IgD-negative memory B cell (primary cell): Measurements from ENCODE around the gene GLI2. TPM values are rescaled to one million over a fixed set of nuclear protein-coding genes. Genes with fewer than 3 reads are reported as not detected.

Source experiments
- H3K27ac Mint-ChIP-seq, 3 donors: one replicate each; pipeline ENCODE4 v1.8.0; 2020 to 2022; ENCODE audit warnings: mild to moderate bottlenecking in 3 of 3, mixed read lengths in 3 of 3, moderate library complexity in 1 of 3
- H3K27me3 Mint-ChIP-seq: one replicate; pipeline ENCODE4 v1.8.0; 2021; ENCODE audit warnings: mixed read lengths
- H3K36me3 Mint-ChIP-seq: one replicate; pipeline ENCODE4 v1.8.0; 2020; ENCODE audit warnings: mild to moderate bottlenecking, mixed read lengths
- H3K4me1 Mint-ChIP-seq, 3 donors: one replicate each; pipeline ENCODE4 v1.8.0; 2020 to 2022; ENCODE audit warnings: mixed read lengths in 3 of 3, mild to moderate bottlenecking in 1 of 3
- H3K4me3 Mint-ChIP-seq, 4 donors: one replicate each; pipeline ENCODE4 v1.8.0; 2020 to 2022; ENCODE audit warnings: mild to moderate bottlenecking in 4 of 4, mixed read lengths in 4 of 4, moderate library complexity in 3 of 4
- H3K9me3 Mint-ChIP-seq, 3 donors: one replicate each; pipeline ENCODE4 v1.8.0; 2020 to 2021; ENCODE audit warnings: mixed read lengths in 3 of 3, mild to moderate bottlenecking in 1 of 3
- polyA plus RNA-seq: library from polyadenylated mRNA; unstranded; fragments of 300-500 nt; fragmentation: Illumina TruSeq; gene quantifications from one replicate; pipeline ENCODE4 v1.2.3, GENCODE V29; 2021

GLI2 gene
- polyA plus RNA-seq, 1 donor from 2014 or later: not detected

DNA sequence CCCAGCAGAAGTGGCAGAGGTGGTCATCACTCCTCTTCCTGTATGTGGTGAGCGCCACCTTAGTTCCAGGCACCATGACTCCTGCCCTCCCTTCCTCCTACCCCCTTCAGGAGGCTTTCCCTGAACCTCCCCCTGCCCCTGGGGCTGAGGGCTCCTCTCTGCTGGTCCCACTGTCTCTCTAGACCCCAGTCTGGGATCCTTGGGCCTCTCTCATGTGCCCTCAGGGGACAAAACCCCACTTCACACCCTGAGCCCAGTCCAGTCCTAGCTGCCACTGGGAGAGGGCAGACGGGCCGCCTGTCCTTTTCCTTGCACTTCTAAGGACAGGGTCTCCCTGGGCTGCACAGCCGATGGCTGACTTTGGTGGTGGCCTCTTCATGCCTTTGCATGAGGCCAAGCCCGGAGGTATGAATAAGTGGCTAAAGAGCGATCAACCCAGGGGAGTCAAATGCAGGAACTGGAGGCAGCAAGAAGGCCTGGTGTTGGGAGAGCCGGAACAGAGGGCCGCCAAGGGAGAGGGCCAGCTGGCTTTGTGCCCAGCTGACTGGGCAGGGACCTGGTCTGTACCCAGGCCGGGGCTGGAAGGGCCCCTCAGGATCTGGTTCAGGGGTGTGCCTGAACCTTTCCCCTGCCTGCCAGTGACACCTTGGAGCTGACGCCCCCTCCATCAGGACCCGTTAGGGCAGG is 29.5 kb downstream of the GLI2 start:
- Mint-ChIP-seq H3K4me3 (no peak overlapping the region), H3K9me3 (no peaks in the 10 kb centered on the region), H3K36me3 (no peaks in the 10 kb centered on the region), H3K27me3 (peaks cover 5% of the 10 kb centered on the region), H3K4me1 (no peaks in the 10 kb centered on the region), H3K27ac (no peak overlapping the region)

DNA sequence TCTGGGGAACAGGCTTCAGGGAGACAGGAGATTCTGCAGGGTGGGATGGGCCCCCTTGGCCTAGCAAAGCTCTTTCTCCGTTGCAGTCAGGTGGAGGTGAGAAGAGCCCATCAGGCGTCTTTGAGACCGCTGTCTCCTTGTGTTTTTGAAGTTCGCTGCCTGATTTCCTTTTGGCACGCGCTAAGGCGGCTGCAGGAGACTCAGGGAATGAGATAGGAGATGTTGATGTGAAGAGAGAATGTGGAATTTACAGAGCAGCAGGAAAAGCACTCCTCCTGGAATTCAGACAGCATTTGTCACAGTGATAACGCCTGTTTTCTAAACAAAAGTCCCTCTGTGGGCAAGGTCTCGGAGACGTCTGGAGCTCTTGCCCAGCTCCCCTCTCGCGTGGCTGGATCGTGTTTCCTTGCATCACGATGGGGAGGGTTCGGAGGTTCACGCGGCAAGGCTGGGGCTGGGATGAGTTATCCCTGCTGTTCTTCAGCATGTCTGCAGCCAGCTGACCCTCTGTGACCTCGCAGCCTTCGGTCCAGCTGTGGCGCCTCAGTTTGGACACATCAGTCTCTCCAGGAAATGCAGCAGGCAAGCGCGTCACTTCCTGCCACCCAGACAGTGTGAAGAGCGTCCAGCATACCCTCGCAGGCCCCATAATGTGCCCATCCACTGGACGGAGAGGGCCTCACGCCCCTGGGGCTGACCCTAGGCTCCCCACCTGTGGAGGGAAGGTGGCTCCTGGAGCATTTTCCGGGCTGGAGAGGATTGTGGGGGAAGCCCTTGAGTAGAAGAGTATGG is 30.2 kb downstream of the GLI2 start:
- Mint-ChIP-seq H3K36me3 (no peaks in the 10 kb centered on the region), H3K27me3 (peaks cover 3% of the 10 kb centered on the region), H3K4me3 (no peak overlapping the region), H3K27ac (no peak overlapping the region), H3K9me3 (no peaks in the 10 kb centered on the region), H3K4me1 (no peaks in the 10 kb centered on the region)

DNA sequence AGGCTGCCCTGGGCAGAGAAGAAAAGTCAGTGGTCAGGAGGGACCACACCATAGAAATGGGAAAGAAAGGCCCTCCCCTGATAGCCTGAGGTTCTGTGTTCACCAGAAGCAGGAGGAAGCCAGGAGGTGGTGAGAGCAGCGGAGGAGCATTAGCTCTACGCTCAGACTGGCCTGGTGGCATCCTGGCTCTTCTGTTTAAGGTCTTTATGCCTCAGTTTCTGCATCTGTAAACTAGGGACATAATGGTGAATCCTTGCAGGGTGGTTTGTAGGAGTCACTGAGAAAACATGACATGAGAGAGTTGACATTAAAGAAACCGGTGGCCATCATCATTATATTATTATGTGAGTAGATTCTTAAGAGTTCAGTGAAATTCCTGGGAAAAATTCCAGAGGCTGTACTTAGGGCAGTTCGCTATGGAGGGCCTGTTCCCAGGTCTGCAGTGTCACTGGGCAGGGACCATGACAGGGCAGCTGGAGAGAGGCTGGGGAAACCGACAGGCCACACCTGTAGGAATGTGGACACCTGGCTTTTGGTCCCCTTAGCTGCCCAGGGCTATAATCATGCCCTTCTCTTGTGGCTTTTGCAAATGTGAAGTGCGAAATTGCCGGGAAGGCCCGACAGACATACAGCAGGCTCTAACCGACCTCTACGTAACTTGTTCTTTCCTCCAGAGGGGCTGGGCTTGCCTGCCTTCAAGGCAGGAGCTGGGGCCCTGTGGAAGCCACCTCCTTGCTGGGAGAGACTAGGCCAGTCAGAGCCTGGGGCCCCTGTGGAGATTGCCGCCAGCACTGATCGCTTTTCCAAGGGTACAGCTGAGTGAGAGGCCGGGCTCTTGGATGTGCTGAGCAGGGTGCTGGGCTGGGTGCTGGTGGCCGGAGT is 31.0 kb downstream of the GLI2 start:
- no peaks in the 10 kb centered on the region for H3K4me1 Mint-ChIP-seq
- H3K27ac Mint-ChIP-seq: no peak overlapping the region
- H3K27me3 Mint-ChIP-seq: peaks cover 2% of the 10 kb centered on the region
- H3K4me3 Mint-ChIP-seq: no peak overlapping the region
- no peaks in the 10 kb centered on the region for H3K9me3 Mint-ChIP-seq
- no peaks in the 10 kb centered on the region for H3K36me3 Mint-ChIP-seq

DNA sequence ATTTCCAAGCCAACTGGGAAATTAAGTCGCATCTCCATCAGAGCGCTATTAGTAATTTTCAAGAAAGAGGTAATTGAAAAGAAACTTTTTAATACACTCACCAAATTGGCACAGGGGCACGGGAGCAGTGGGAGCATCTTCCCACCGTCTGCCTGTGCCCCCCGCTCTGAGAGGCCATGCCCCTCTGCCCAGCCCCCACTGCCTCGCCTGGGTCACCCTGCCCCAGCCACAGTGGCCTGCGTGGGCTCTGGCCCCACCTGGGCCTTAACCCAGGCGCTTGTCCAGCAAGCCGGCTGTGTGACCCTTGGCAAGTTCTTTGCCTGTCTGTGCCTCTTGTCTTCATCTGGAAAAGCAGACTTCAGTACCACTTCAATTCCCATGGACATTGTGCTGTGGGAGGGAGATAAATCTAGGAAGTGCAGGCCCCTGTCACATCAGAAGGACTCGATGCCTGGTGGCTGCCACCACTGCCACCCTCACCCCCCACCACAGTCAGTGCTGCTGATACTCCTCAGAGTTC is 31.9 kb downstream of the GLI2 start:
- Mint-ChIP-seq H3K27me3 (peaks cover 3% of the 10 kb centered on the region), H3K9me3 (no peaks in the 10 kb centered on the region), H3K4me1 (no peaks in the 10 kb centered on the region), H3K4me3 (no peak overlapping the region), H3K36me3 (no peaks in the 10 kb centered on the region), H3K27ac (no peak overlapping the region)

DNA sequence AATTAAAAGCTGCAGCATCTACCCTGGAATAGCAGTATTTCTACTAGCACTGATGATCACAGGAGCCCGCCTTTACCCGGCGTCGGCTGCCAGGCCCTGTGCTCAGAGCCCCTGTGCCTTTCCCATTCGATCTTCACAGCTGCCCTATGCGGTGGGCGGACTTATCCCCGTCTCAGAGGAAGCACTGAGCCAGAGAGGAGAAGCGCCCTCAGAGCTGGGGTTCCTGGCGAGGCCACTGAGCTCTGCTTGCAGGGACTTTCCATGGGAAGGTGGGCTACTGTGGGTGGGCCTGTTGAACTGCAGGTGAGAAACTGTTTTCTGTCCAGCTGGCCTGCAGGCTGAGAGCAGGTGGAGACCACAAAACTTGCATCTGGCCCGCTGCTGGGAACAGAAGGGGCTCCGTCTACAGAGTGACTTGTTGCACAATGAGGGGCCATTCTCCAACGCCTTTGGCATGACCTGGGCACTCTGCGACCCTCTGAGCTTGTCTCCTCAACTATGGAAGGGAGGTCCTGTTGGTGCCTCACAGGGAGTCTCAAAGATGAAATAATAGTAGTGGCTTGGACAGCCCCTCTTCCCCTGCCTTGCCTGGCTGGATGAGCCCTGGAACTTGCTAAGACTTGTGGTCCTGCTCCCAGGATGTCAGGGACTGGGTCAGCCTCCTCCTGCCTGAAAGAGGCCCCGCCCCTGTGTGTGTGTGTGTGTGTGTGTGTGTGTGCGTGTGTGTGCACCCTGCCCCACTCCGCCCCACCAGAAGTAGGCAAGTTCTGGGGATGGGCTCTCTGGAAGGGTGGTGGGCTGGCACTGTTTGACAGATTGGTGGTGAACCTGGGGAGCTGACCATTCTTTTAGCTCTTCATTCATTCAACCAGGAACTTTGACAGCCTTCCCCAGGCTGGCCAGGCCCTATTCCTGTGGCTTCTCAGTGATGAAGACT is 32.7 kb downstream of the GLI2 start:
- H3K9me3 Mint-ChIP-seq: no peaks in the 10 kb centered on the region
- H3K4me3 Mint-ChIP-seq: no peak overlapping the region
- no peaks in the 10 kb centered on the region for H3K4me1 Mint-ChIP-seq
- H3K27me3 Mint-ChIP-seq: peaks cover 3% of the 10 kb centered on the region
- no peaks in the 10 kb centered on the region for H3K36me3 Mint-ChIP-seq
- H3K27ac Mint-ChIP-seq: no peak overlapping the region

DNA sequence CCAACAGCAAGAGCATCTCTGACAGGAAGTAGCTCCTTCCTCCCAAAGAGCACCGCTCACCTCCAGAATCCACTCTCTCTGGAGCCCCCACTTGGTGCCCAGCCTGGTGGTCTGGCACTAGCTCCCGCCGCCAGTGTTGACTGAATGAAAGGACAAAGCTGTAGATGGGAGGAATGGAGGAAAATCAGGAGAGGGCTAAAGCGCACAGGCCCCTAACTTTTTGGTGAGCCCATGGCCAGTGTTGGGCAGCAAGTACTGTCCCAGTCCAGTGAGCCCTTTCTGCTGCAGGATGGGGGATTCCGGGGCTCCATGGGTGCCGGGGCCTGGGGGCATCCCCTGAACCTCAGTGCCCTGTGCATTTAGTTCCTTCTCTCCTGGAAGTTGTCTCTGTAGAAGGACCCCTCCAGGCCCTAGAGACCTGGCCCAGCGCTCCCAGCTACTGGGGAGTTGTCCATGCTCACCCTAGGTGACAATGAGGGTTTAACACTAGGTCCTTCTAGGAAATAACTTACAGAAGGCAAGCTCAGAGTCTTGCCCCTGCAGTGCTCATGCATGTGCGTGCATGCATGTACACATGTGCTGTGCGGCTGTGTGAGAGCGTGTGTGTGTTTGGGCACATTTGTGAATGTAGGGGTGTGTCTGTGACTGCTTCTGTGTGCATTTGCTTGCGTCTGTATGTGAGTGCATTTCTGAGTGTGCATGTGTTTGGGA is 33.6 kb downstream of the GLI2 start:
- Mint-ChIP-seq H3K4me3 (no peak overlapping the region), H3K9me3 (no peaks in the 10 kb centered on the region), H3K36me3 (no peaks in the 10 kb centered on the region), H3K27ac (no peak overlapping the region), H3K4me1 (no peaks in the 10 kb centered on the region), H3K27me3 (peaks cover 3% of the 10 kb centered on the region)

DNA sequence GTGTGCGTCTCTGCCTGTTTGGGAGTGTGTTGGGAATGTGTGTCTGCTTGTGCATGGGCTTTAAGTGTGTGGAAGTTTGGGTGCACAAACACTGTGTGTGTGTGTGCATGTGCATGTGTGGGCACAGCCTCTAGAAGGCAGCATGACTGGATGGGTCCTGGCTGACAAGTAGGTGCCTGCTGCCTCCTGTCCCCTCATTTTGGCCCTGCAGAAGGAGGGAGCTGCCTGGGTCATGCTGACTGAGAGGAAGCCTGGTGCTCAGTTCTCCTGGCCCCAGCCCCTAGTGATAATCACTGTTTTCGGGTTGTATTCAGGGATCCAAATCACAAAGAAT is 34.1 kb downstream of the GLI2 start:
- Mint-ChIP-seq H3K4me3 (no peak overlapping the region), H3K36me3 (no peaks in the 10 kb centered on the region), H3K27ac (no peak overlapping the region), H3K4me1 (no peaks in the 10 kb centered on the region), H3K9me3 (no peaks in the 10 kb centered on the region), H3K27me3 (peaks cover 5% of the 10 kb centered on the region)

DNA sequence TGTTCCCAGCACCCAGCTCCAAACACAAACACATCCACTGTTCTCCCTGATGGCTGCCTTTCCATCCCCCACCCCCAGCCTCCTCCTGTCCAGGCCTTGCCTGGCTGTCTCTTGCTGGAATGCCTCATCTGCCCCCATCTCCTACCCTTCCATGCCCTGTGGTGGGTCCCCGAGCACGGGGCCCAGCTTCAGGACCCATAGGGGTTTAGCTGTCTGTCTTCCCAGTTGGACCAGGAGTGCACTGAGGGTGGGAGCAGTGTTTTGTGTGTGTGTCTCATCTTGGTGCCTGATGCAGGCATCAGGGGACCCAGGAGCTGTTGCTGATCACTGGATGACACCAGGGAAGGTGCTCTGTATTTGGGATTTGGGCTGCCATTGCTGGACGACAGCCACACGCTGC is 34.5 kb downstream of the GLI2 start:
- no peaks in the 10 kb centered on the region for H3K4me1 Mint-ChIP-seq
- H3K9me3 Mint-ChIP-seq: no peaks in the 10 kb centered on the region
- H3K27me3 Mint-ChIP-seq: peaks cover 5% of the 10 kb centered on the region
- H3K27ac Mint-ChIP-seq: no peak overlapping the region
- no peak overlapping the region for H3K4me3 Mint-ChIP-seq
- no peaks in the 10 kb centered on the region for H3K36me3 Mint-ChIP-seq

DNA sequence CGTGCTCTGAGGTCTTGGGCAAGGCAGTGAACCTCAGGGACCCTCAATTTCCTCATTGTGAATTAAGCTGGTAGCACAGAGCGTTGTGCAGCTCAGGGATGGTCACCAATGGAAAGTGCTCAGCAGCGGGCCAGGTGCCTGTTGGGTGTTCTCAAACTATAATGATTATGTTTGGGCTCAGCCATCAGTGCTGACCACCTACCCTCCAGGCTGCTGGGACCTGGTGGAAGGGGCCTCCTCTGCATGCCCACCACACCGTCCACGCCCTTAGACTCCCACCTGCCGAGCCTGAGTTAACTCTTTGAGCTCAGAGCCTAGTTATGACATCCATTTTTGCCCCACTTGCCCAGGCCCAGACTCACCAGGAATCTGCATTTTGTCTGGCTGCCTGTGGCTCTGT is 35.0 kb downstream of the GLI2 start:
- Mint-ChIP-seq H3K27ac (no peak overlapping the region), H3K9me3 (no peaks in the 10 kb centered on the region), H3K36me3 (no peaks in the 10 kb centered on the region), H3K27me3 (peaks cover 5% of the 10 kb centered on the region), H3K4me3 (no peak overlapping the region), H3K4me1 (no peaks in the 10 kb centered on the region)

DNA sequence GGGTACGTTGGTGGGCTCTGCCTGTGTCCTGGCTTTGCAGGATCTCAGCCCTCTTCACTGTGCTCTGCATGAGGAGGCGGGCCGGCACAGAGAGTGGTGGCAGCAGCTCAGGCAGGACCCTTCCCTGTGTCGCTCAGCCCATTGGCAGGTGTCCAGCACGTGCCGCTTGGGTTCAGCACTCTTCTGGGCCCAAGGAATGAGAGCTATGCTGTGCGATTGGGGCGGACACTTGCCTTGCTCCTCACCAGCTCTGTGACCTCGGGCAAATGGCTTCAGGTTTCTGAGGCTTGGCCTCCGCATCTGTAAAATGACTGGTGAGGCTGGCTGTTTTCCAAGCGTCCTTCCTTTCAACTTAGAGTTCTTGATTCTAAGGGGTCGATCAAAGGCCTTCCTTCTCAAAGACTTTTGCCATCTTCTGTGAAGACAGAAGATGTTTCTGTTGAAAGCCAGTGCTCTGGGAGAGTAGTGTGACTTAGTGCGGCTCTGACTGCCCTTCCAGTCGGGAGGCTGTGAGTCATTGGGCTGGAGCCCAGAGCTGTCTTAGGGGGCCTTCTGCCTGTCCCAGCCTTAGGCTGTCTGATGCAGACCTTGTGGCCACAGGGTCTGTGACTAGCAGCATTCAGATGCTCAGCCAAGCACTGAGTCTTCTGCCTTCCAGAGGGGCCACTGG is 35.6 kb downstream of the GLI2 start:
- Mint-ChIP-seq H3K27me3 (peaks cover 5% of the 10 kb centered on the region), H3K4me1 (no peaks in the 10 kb centered on the region), H3K27ac (no peak overlapping the region), H3K4me3 (no peak overlapping the region), H3K36me3 (no peaks in the 10 kb centered on the region), H3K9me3 (no peaks in the 10 kb centered on the region)

DNA sequence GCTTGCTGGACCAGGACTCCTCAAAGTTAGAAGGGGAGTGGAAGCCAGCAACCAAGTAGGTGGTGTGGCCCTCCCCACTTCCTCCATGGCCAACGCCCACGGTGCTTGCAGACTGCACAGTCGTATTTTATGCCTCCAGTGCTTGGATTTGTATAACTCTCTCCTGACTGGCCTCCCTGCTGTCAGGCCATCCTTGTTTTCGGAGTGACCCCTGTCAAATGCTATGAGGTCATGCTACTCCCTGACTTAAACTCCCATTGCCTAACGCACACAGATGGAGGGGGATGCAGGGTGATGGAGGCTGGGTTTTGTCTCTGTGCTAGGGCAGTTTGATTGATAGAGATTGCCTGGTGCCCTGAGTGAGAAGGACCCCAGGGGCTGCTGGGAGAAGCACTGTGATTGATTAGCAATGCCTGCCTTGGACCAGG is 36.1 kb downstream of the GLI2 start:
- no peaks in the 10 kb centered on the region for H3K9me3 Mint-ChIP-seq
- no peaks in the 10 kb centered on the region for H3K36me3 Mint-ChIP-seq
- no peak overlapping the region for H3K27ac Mint-ChIP-seq
- H3K4me1 Mint-ChIP-seq: no peaks in the 10 kb centered on the region
- no peak overlapping the region for H3K4me3 Mint-ChIP-seq
- peaks cover 5% of the 10 kb centered on the region for H3K27me3 Mint-ChIP-seq

DNA sequence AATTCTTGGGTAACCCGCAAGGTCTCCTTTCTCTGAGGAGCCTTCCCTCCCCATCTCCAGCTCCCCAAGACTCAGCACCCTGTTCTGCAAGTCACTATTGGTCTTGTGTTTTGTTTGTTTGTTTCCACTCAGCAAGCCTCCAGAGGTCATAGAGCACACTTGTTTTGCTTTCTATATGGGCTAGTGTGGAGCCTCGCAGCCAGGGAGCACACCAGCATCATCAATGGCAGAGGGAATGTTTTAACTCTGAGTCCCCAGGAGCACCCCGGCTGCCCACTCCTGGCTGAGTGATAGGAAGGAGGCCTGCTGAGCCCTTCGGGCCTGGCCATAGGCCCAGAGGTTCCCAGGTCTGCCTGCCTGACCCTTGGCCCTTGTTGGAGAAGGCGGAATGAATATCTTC is 36.6 kb downstream of the GLI2 start:
- Mint-ChIP-seq H3K4me1 (no peaks in the 10 kb centered on the region), H3K27ac (no peak overlapping the region), H3K9me3 (no peaks in the 10 kb centered on the region), H3K27me3 (peaks cover 5% of the 10 kb centered on the region), H3K4me3 (no peak overlapping the region), H3K36me3 (no peaks in the 10 kb centered on the region)

DNA sequence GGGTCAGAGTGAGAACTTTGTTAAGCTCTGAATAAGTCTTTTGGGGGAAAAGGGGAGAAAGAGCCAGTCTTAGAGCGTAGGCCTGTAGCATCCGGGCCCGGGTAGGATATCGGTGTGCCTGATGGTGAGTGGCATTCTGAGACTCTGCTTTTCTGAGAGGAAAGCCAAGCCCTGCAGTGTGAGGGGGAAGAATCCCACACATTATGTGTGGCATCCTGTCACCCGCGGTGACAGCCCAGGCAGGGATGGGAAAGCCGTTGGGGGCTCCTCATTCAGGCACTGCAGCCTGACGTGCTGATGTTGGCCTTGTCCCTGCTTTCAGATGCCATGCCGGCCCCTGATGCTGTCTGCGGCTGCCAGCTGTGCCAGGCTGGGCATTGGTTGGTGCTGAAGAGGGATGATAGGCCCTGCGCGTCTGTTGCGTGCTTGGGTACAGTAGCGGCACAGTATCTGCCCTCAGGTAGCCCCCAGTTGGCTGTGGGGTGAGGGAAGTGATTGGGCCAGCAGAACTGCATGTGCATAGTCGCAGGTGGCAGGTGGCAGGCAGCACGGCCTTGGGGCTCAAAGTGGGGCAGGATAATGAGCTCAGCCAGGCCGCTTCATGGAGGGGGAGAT is 37.6 kb downstream of the GLI2 start:
- Mint-ChIP-seq H3K36me3 (no peaks in the 10 kb centered on the region), H3K27me3 (peaks cover 5% of the 10 kb centered on the region), H3K4me3 (no peak overlapping the region), H3K4me1 (no peaks in the 10 kb centered on the region), H3K9me3 (no peaks in the 10 kb centered on the region), H3K27ac (no peak overlapping the region)
